Peyer's patch (tissue), 4 donors: Measurements from ENCODE around the gene SNRK. TPM values are rescaled to one million over a fixed set of nuclear protein-coding genes. Genes with fewer than 3 reads are reported as not detected.

Experiments used
- DNase-seq, 3 donors: peaks; one replicate each; pipeline ENCODE4 v3.0.0-alpha.2; 2017 to 2019
- H3K27ac ChIP-seq, 4 donors: fragments of 200-600 bp; sonication (generic); one replicate each; pipeline ENCODE4 v1.5.1; 2016 to 2019
- H3K27me3 ChIP-seq, 2 donors: fragments of 200-600 bp; sonication (generic); one replicate each; pipeline ENCODE4 v1.5.1; 2019
- H3K36me3 ChIP-seq, 3 donors: fragments of 200-600 bp; sonication (generic); one replicate each; pipeline ENCODE4 v1.5.1; 2016 to 2019
- H3K4me1 ChIP-seq, 4 donors: fragments of 200-600 bp; sonication (generic); one replicate each; pipeline ENCODE4 v1.5.1; 2016 to 2019
- H3K4me3 ChIP-seq, 4 donors: fragments of 200-600 bp; sonication (generic); 1 replicate in 3 of 4; 2 replicates in 1 of 4; pipeline ENCODE4 v1.5.1; 2016 to 2019; ENCODE audit warnings: mild to moderate bottlenecking in 1 of 4
- H3K9me3 ChIP-seq, 4 donors: fragments of 200-600 bp; sonication (generic); one replicate each; pipeline ENCODE4 v1.5.1; 2016 to 2019; ENCODE audit warnings: mild to moderate bottlenecking in 1 of 4
- POLR2A ChIP-seq, 2 donors: fragments of 450-650 bp; IDR thresholded peaks; one replicate each; pipeline ENCODE4 v1.5.1; 2017; ENCODE audit warnings: antibody characterized with exemption in 2 of 2, mild to moderate bottlenecking in 2 of 2, moderate library complexity in 2 of 2
- total RNA-seq, 4 donors: library from RNA; depleted of rRNA; stranded (reverse); fragments of >200 nt; gene quantifications; one replicate each; pipeline ENCODE4 v1.1.0, GENCODE V29; 2016
- TF ChIP-seq, protein P1 (sequence below), 6 experiments: fragments of 450-650 bp in 4 of 6; fragments of 200-600 bp in 2 of 6; sonication (generic) in 1 of 6; IDR thresholded peaks; one replicate each; pipeline ENCODE4 v1.5.1; 2017 to 2019; ENCODE audit warnings: antibody characterized with exemption in 6 of 6, mild to moderate bottlenecking in 3 of 6, moderate library complexity in 1 of 6

SNRK gene
- total RNA-seq, 4 donors from 2014 or later = 48.7 to 69.4 (median 56.7) TPM

- Histone ChIP-seq H3K27ac (no peak overlapping the region), H3K9me3 (no peaks in the 10 kb centered on the region), H3K36me3 (peaks cover 0 to 26% (median 0%) of the 10 kb centered on the region in 3 donors), H3K4me1 (peaks cover 0 to 7% (median 0%) of the 10 kb centered on the region in 4 donors), H3K4me3 (no peak overlapping the region), H3K27me3 (no peaks in the 10 kb centered on the region)
- no peak for TF ChIP-seq POLR2A (IDR thresholded peaks at IDR 0.05)
- TF ChIP-seq, protein P1, sequence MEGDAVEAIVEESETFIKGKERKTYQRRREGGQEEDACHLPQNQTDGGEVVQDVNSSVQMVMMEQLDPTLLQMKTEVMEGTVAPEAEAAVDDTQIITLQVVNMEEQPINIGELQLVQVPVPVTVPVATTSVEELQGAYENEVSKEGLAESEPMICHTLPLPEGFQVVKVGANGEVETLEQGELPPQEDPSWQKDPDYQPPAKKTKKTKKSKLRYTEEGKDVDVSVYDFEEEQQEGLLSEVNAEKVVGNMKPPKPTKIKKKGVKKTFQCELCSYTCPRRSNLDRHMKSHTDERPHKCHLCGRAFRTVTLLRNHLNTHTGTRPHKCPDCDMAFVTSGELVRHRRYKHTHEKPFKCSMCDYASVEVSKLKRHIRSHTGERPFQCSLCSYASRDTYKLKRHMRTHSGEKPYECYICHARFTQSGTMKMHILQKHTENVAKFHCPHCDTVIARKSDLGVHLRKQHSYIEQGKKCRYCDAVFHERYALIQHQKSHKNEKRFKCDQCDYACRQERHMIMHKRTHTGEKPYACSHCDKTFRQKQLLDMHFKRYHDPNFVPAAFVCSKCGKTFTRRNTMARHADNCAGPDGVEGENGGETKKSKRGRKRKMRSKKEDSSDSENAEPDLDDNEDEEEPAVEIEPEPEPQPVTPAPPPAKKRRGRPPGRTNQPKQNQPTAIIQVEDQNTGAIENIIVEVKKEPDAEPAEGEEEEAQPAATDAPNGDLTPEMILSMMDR (IDR thresholded peaks at IDR 0.05) = no peak
- no peak for DNase-seq
These were observed 17.8 kb downstream of the SNRK start for GRCh38 chr3:43304126-43304525.

- H3K36me3 ChIP-seq = peaks cover 0 to 46% (median 0%) of the 10 kb centered on the region in 3 donors
- no peaks in the 10 kb centered on the region for H3K27me3 ChIP-seq
- no peaks in the 10 kb centered on the region for H3K4me1 ChIP-seq
- H3K4me3 ChIP-seq = no peak overlapping the region
- TF ChIP-seq, protein P1 (IDR thresholded peaks at IDR 0.05) = no peak
- TF ChIP-seq POLR2A (IDR thresholded peaks at IDR 0.05) = no peak
- no peak overlapping the region for H3K27ac ChIP-seq
- H3K9me3 ChIP-seq = no peaks in the 10 kb centered on the region
- DNase-seq = no peak
These were observed 20.9 kb downstream of the SNRK start for GRCh38 chr3:43307226-43307625.

DNA sequence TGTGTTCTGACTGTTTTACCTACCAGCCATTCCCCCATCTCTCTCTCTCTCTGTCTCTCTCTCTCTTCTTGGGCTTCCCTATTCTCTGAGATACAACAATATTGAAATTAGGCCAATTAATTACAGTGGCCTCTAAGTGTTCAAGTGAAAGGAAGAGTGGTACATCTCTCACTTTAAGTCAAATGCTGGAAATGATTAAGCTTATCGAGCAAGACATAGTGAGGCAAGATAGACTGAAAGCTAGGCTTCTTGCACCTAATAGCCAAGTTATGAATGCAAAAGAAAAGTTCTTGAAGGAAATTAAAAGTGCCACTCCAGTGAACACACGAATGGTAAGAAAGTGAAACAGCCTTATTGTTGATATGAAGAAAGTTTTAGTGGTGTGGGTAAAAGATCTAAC, 21.3 kb downstream of the SNRK start:
- Histone ChIP-seq H3K4me3 (no peak overlapping the region), H3K27ac (no peak overlapping the region), H3K9me3 (no peaks in the 10 kb centered on the region), H3K36me3 (peaks cover 0 to 50% (median 0%) of the 10 kb centered on the region in 3 donors), H3K4me1 (no peaks in the 10 kb centered on the region), H3K27me3 (no peaks in the 10 kb centered on the region)
- TF ChIP-seq POLR2A (IDR thresholded peaks at IDR 0.05) = no peak
- TF ChIP-seq, protein P1 (IDR thresholded peaks at IDR 0.05) = no peak
- no peak for DNase-seq

DNA sequence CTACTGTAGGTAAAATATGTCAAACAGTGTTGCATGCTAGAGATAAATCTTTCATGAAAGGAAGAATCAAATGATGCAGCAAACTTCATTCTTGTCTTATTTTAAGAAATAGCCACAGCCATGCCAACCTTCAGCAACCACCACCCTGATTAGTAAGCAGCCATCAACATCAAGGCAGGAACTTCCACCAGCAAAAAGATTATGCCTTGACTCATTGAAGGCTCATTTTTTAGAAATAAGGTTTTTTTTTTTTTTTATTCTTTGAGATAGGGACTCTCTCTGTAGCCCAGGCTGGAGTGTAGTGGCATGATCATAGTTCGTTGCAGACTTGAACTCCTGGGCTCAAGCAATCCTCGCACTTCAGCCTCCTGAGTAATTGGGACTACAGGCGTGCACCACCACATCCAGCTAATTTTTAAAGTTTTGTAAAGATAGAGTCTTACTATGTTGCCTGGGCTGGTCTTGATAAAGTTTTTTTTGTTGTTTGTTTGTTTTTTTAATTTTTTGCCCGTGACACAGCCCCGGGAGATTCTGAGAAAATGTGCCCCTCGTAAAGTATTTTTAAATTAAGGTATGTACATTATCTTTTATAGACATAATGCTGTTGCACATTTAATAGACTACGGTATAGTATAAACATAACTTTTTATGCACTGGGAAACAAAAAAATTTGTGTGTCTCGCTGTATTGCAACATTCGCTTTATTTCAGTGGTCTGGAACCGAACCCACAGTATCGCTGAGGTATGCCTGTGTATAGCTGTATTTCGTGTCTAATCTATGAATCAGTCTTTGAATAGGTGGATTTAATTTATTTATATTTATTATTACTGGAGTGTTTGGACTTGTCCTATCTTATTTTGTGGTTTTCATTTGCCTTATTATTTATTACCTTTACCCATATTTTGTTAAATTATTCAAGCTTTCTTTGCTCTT, 23.3 kb downstream of the SNRK start:
- no peaks in the 10 kb centered on the region for H3K9me3 ChIP-seq
- H3K27ac ChIP-seq = no peak overlapping the region
- DNase-seq = no peak
- TF ChIP-seq, protein P1 (IDR thresholded peaks at IDR 0.05) = no peak
- no peak for TF ChIP-seq POLR2A (IDR thresholded peaks at IDR 0.05)
- H3K4me1 ChIP-seq = no peaks in the 10 kb centered on the region
- peaks cover 0 to 33% (median 0%) of the 10 kb centered on the region in 3 donors for H3K36me3 ChIP-seq
- no peak overlapping the region for H3K4me3 ChIP-seq
- no peaks in the 10 kb centered on the region for H3K27me3 ChIP-seq

GRCh38 chr3:43316783-43317460, 30.6 kb downstream of the SNRK start:
- DNase-seq = no peak
- Histone ChIP-seq H3K4me3 (no peak overlapping the region), H3K27me3 (no peaks in the 10 kb centered on the region), H3K27ac (peak overlapping the region in 2 of 4 donors; percentile 2 to 22), H3K9me3 (no peaks in the 10 kb centered on the region), H3K36me3 (peaks cover 0 to 6% (median 0%) of the 10 kb centered on the region in 3 donors), H3K4me1 (peaks cover 0 to 28% (median 5%) of the 10 kb centered on the region in 4 donors)
- TF ChIP-seq POLR2A (IDR thresholded peaks at IDR 0.05) = no peak
- TF ChIP-seq, protein P1 (IDR thresholded peaks at IDR 0.05) = no peak
